Vagina (tissue), 2 donors: ENCODE data around the gene GADD45A. TPM values are rescaled to one million over a fixed set of nuclear protein-coding genes. Genes with fewer than 3 reads are reported as not detected.

Source experiments
- DNase-seq, 2 donors: peaks; one replicate each; pipeline ENCODE4 v3.0.0-alpha.2; 2017; ENCODE audit errors: extremely low spot score in 2 of 2
- H3K27ac ChIP-seq: fragments of 200-600 bp; sonication (generic); one replicate; pipeline ENCODE4 v1.5.1; 2019
- H3K27me3 ChIP-seq: fragments of 200-600 bp; sonication (generic); one replicate; pipeline ENCODE4 v1.5.1; 2019
- H3K36me3 ChIP-seq, 2 donors: fragments of 200-600 bp; sonication (generic); one replicate each; pipeline ENCODE4 v1.5.1; 2017 to 2019
- H3K4me1 ChIP-seq: fragments of 200-600 bp; sonication (generic); one replicate; pipeline ENCODE4 v1.5.1; 2019
- H3K4me3 ChIP-seq, 2 donors: fragments of 200-600 bp; sonication (generic); 1 replicate in 1 of 2; 2 replicates in 1 of 2; pipeline ENCODE4 v1.5.1; 2016 to 2019
- H3K9me3 ChIP-seq: fragments of 200-600 bp; sonication (generic); one replicate; pipeline ENCODE4 v1.5.1; 2019
- CTCF ChIP-seq, 3 experiments: fragments of 450-650 bp in 2 of 3; fragments of 200-600 bp in 1 of 3; sonication (generic) in 1 of 3; IDR thresholded peaks; one replicate each; pipeline ENCODE4 v1.5.1; 2017 to 2019; ENCODE audit warnings: antibody characterized with exemption in 3 of 3, mild to moderate bottlenecking in 2 of 3, moderate library complexity in 2 of 3
- POLR2A ChIP-seq, 2 donors: fragments of 450-650 bp; IDR thresholded peaks; one replicate each; pipeline ENCODE4 v1.6.1; 2017; ENCODE audit warnings: antibody characterized with exemption in 2 of 2, mild to moderate bottlenecking in 2 of 2, moderate library complexity in 2 of 2
- POLR2AphosphoS5 ChIP-seq, 2 donors: sonication (generic); formaldehyde crosslinking; IDR thresholded peaks; one replicate each; pipeline ENCODE4 v1.9.0; 2017; ENCODE audit warnings: antibody characterized with exemption in 2 of 2, mild to moderate bottlenecking in 2 of 2, low read depth in 1 of 2; ENCODE audit not compliant: insufficient read depth in 1 of 2
- intact Hi-C: fragments of 100-400 bp; cut with DNase I; formaldehyde crosslinking; loops from one replicate; pipeline ENCODE4 v1.15.1; 2023
- total RNA-seq: library from RNA; depleted of rRNA; stranded (reverse); fragments of >200 nt; gene quantifications from one replicate; pipeline ENCODE4 v1.2.3, GENCODE V29; 2016

The GADD45A gene
- total RNA-seq, 1 donor from 2014 or later, result 44.4 TPM

GRCh38 chr1:67648582-67649326, 36.2 kb upstream of the GADD45A start:
- DNase-seq, result no peak
- peaks cover 26% of the 10 kb centered on the region for H3K4me1 ChIP-seq
- no peaks in the 10 kb centered on the region for H3K27me3 ChIP-seq
- H3K36me3 ChIP-seq, result no peaks in the 10 kb centered on the region
- TF ChIP-seq POLR2A (IDR thresholded peaks at IDR 0.05) (no peak), CTCF (IDR thresholded peaks at IDR 0.05) (no peak), POLR2AphosphoS5 (IDR thresholded peaks at IDR 0.05; ENCODE audit: insufficient read depth in 1 of 2, low read depth in 1 of 2) (no peak)
- H3K27ac ChIP-seq, result peak overlapping the region; percentile 1
- H3K4me3 ChIP-seq, result no peak overlapping the region
- H3K9me3 ChIP-seq, result no peaks in the 10 kb centered on the region
- intact Hi-C loops, result no loop called here

DNA sequence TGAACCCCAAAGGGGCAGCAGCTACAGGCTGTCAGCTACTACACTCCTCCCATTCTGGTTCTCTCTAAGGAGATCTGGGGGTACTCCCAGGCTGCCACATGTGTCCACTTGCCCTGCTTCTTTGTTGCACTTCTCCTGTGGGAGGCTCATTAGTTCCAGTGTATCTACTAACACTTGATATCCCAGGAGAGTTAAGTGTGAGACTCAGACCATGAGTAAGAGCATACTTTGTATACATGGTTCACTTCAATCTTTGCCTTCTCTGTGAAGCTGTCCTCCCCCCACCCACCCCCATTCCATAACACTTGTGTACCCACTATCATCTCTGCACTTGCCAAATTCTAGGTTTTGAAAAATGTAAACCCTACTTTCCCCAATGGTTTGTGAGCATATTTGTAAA, 34.9 kb upstream of the GADD45A start:
- intact Hi-C loops, result no loop called here
- Histone ChIP-seq H3K4me3 (no peak overlapping the region), H3K27me3 (no peaks in the 10 kb centered on the region), H3K4me1 (peaks cover 24% of the 10 kb centered on the region), H3K9me3 (no peaks in the 10 kb centered on the region), H3K36me3 (no peaks in the 10 kb centered on the region), H3K27ac (no peak overlapping the region)
- TF ChIP-seq POLR2A (IDR thresholded peaks at IDR 0.05) (no peak), CTCF (IDR thresholded peaks at IDR 0.05) (no peak), POLR2AphosphoS5 (IDR thresholded peaks at IDR 0.05; ENCODE audit: insufficient read depth in 1 of 2, low read depth in 1 of 2) (no peak)
- DNase-seq, result no peak

GRCh38 chr1:67651031-67651430, 34.0 kb upstream of the GADD45A start:
- Histone ChIP-seq H3K4me1 (peaks cover 15% of the 10 kb centered on the region), H3K4me3 (no peak overlapping the region), H3K27me3 (no peaks in the 10 kb centered on the region), H3K36me3 (no peaks in the 10 kb centered on the region), H3K9me3 (no peaks in the 10 kb centered on the region), H3K27ac (no peak overlapping the region)
- intact Hi-C loops, result no loop called here
- no peak for TF ChIP-seq CTCF (IDR thresholded peaks at IDR 0.05)
- TF ChIP-seq POLR2AphosphoS5 (IDR thresholded peaks at IDR 0.05; ENCODE audit: insufficient read depth in 1 of 2, low read depth in 1 of 2), result no peak
- TF ChIP-seq POLR2A (IDR thresholded peaks at IDR 0.05), result no peak
- no peak for DNase-seq

DNA sequence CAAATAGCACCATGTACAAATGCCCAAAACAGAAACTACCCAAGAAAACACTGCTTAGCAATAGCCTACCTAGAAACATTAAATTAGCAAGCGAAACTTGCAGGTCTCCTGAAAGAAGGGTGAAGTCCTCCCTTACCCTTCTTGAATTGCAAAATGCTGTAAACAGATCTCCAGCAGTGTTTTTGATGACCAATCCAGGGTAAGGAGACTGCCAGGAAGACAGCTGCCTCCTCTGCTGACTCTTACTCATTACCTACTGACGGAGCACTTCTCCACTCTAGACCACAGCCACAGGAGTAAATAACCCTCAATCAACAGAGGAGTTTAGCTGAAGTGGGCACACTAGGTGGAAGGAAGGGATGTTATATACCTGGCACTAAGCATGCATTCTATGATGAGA, 32.2 kb upstream of the GADD45A start:
- H3K27me3 ChIP-seq, result no peaks in the 10 kb centered on the region
- no peak overlapping the region for H3K4me3 ChIP-seq
- no peak for DNase-seq
- no peak for TF ChIP-seq POLR2AphosphoS5 (IDR thresholded peaks at IDR 0.05; ENCODE audit: insufficient read depth in 1 of 2, low read depth in 1 of 2)
- no peak for TF ChIP-seq CTCF (IDR thresholded peaks at IDR 0.05)
- no peak for TF ChIP-seq POLR2A (IDR thresholded peaks at IDR 0.05)
- no peaks in the 10 kb centered on the region for H3K9me3 ChIP-seq
- H3K36me3 ChIP-seq, result no peaks in the 10 kb centered on the region
- H3K4me1 ChIP-seq, result no peaks in the 10 kb centered on the region
- intact Hi-C loops, result no loop called here
- peak overlapping the region; percentile 31 for H3K27ac ChIP-seq

GRCh38 chr1:67653304-67653703, 31.7 kb upstream of the GADD45A start:
- TF ChIP-seq POLR2AphosphoS5 (IDR thresholded peaks at IDR 0.05; ENCODE audit: insufficient read depth in 1 of 2, low read depth in 1 of 2) (no peak), CTCF (IDR thresholded peaks at IDR 0.05) (no peak), POLR2A (IDR thresholded peaks at IDR 0.05) (no peak)
- Histone ChIP-seq H3K36me3 (no peaks in the 10 kb centered on the region), H3K9me3 (no peaks in the 10 kb centered on the region), H3K27ac (peak overlapping the region; percentile 31), H3K27me3 (no peaks in the 10 kb centered on the region), H3K4me1 (no peaks in the 10 kb centered on the region), H3K4me3 (no peak overlapping the region)
- intact Hi-C loops, result no loop called here
- no peak for DNase-seq
